HT-29 (cell line): ENCODE results near the gene ZNF646. TPM values are rescaled to one million over a fixed set of nuclear protein-coding genes. Genes with fewer than 3 reads are reported as not detected.
"Not testable (repeated sequence)": the region's sequence is repeated elsewhere in the genome, so short reads cannot be mapped to it uniquely, and the experiment has no call there.

ENCODE experiments used
- DNase-seq: peaks from one replicate; pipeline ENCODE4 v3.0.0-alpha.2; 2015; ENCODE audit warnings: low spot score
- total RNA-seq: library from RNA; depleted of rRNA; stranded (reverse); fragments of >200 nt; shearing (Covaris generic); gene quantifications from 2 replicates; pipeline ENCODE4 v1.2.3, GENCODE V29; 2014

ZNF646 gene
- total RNA-seq, 1 experiment from 2014 or later = 22.0 TPM

- no peak for DNase-seq
These were observed 10.5 kb downstream of the ZNF646 start for GRCh38 chr16:31084584-31085302.

GRCh38 chr16:31085411-31085810 lies 11.2 kb downstream of the ZNF646 start:
- DNase-seq = no peak

- no peak for DNase-seq
These were observed 11.8 kb downstream of the ZNF646 start for GRCh38 chr16:31085873-31086628.

- DNase-seq = no peak
These were observed 12.3 kb downstream of the ZNF646 start for GRCh38 chr16:31086629-31086906.

- DNase-seq = no peak
These were observed 13.3 kb downstream of the ZNF646 start for GRCh38 chr16:31087481-31087880.

- no peak for DNase-seq
These were observed 13.7 kb downstream of the ZNF646 start for GRCh38 chr16:31087971-31088370.

- DNase-seq = no peak
These were observed 14.4 kb downstream of the ZNF646 start, which contains the start of gene PRSS53 for GRCh38 chr16:31088459-31089183. PRSS53 (minus strand) TSS chr16:31088943; CDS start chr16:31088809, 134 bp downstream.

GRCh38 chr16:31089199-31089598 lies 15.0 kb downstream of the ZNF646 start:
- no peak for DNase-seq

- no peak for DNase-seq
These were observed 16.3 kb downstream of the ZNF646 start for GRCh38 chr16:31090540-31090939.

- DNase-seq = no peak
These were observed 18.1 kb downstream of the ZNF646 start for GRCh38 chr16:31092330-31092729.

- DNase-seq = peak; percentile 43
These were observed 19.0 kb downstream of the ZNF646 start for GRCh38 chr16:31093132-31093703.

GRCh38 chr16:31094088-31094423 lies 19.8 kb downstream of the ZNF646 start:
- DNase-seq = peak; percentile 22

GRCh38 chr16:31094424-31095120 lies 20.4 kb downstream of the ZNF646 start, which contains the start of gene VKORC1:
VKORC1 (minus strand) TSS chr16:31094797; CDS start chr16:31094729, 68 bp downstream.
- peak; percentile 97 for DNase-seq

GRCh38 chr16:31099860-31100638 lies 25.8 kb downstream of the ZNF646 start:
- no peak for DNase-seq

- not testable (repeated sequence) for DNase-seq
These were observed 26.8 kb downstream of the ZNF646 start for GRCh38 chr16:31100876-31101641.

- peak; percentile 73 for DNase-seq
These were observed 31.5 kb downstream of the ZNF646 start for GRCh38 chr16:31105677-31106213.

- DNase-seq = no peak
These were observed 32.6 kb downstream of the ZNF646 start for GRCh38 chr16:31106509-31107464.

- DNase-seq = no peak
These were observed 33.2 kb downstream of the ZNF646 start for GRCh38 chr16:31107465-31107867.
